H1 (cell line): ENCODE results near the gene ADPRH. TPM values are rescaled to one million over a fixed set of nuclear protein-coding genes. Genes with fewer than 3 reads are reported as not detected.

Experiments
- CTCF ChIA-PET: fragments of 300-600 bp; sonication (Branson Sonifier 250); formaldehyde crosslinking; loops from one replicate; lab custom pipeline; 2021; ENCODE audit not compliant: partially characterized antibody; lab: Charles Lee
- POLR2A ChIA-PET: fragments of 300-600 bp; sonication (Branson Sonifier 250); formaldehyde crosslinking; loops from one replicate; lab custom pipeline; 2021; ENCODE audit warnings: inconsistent platforms; ENCODE audit not compliant: partially characterized antibody; lab: Charles Lee
- DNase-seq, 2 experiments: peaks; one replicate each; pipeline versions ENCODE4 v3.0.0 to v3.0.0-alpha.2; 2010 to 2022; ENCODE audit warnings: low spot score in 2 of 2, low read depth in 1 of 2, mixed read lengths in 1 of 2
- FAIRE-seq: peaks from 2 replicates; lab custom pipeline; 2011; peaks lifted over from hg19 to GRCh38; lab: Jason Lieb, UNC
- H2AFZ ChIP-seq: 2 replicates; pipeline ENCODE4 v1.8.1; 2012; ENCODE audit warnings: low read length, inconsistent platforms
- H2AK5ac ChIP-seq: 2 replicates; pipeline ENCODE4 v1.6.1; 2013; ENCODE audit warnings: low read depth, low read length
- H2BK120ac ChIP-seq: replicated peaks from 2 replicates; pipeline ENCODE3; 2013; ENCODE audit warnings: low read depth, low read length, inconsistent platforms
- H2BK12ac ChIP-seq: 2 replicates; pipeline ENCODE4 v1.6.1; 2013; ENCODE audit warnings: low read depth, low read length
- H2BK15ac ChIP-seq: 2 replicates; pipeline ENCODE4 v1.6.1; 2013; ENCODE audit warnings: low read length
- H2BK20ac ChIP-seq: 2 replicates; pipeline ENCODE4 v1.6.1; 2013; ENCODE audit warnings: low read length
- H2BK5ac ChIP-seq: 2 replicates; pipeline ENCODE4 v1.6.1; 2013; ENCODE audit warnings: low read depth, low read length
- H3K14ac ChIP-seq: 2 replicates; pipeline ENCODE4 v1.6.1; 2013; ENCODE audit warnings: inconsistent platforms; ENCODE audit not compliant: insufficient read length
- H3K18ac ChIP-seq: 2 replicates; pipeline ENCODE4 v1.6.1; 2013; ENCODE audit warnings: low read length; ENCODE audit errors: extremely low read depth
- H3K23ac ChIP-seq: 2 replicates; pipeline ENCODE4 v1.6.1; 2013; ENCODE audit warnings: inconsistent platforms; ENCODE audit not compliant: insufficient read length
- H3K23me2 ChIP-seq: 2 replicates; pipeline ENCODE4 v1.6.1; 2013; ENCODE audit warnings: low read depth, low read length
- H3K27ac ChIP-seq: 2 replicates; pipeline ENCODE4 v1.6.1; 2011; ENCODE audit warnings: low read depth, low read length, inconsistent platforms
- H3K27me3 ChIP-seq, 4 experiments: replicated peaks in 1 of 4; 1 replicate in 1 of 4; 2 replicates in 3 of 4; pipeline versions ENCODE4 v1.6.1 to v1.8.1; 2011 to 2013; ENCODE audit warnings: low read length in 3 of 4, mild to moderate bottlenecking in 3 of 4, inconsistent platforms in 2 of 4, mixed read lengths in 2 of 4, moderate library complexity in 1 of 4; ENCODE audit not compliant: control insufficient read depth in 3 of 4, insufficient read depth in 3 of 4; ENCODE audit errors: extremely low read depth in 1 of 4
- H3K36me3 ChIP-seq, 4 experiments: 2 replicates each; pipeline versions ENCODE4 v1.6.1 to v1.8.1; 2011 to 2013; ENCODE audit warnings: mild to moderate bottlenecking in 4 of 4, low read length in 3 of 4, moderate library complexity in 2 of 4, control low read depth in 1 of 4, inconsistent platforms in 1 of 4; ENCODE audit not compliant: insufficient read depth in 4 of 4, control insufficient read depth in 2 of 4
- H3K4ac ChIP-seq: replicated peaks from 2 replicates; pipeline ENCODE3; 2013; ENCODE audit warnings: low read length, low read depth, mixed read lengths, inconsistent platforms; ENCODE audit not compliant: insufficient read length
- H3K4me1 ChIP-seq, 4 experiments: replicated peaks in 1 of 4; 1 replicate in 1 of 4; 2 replicates in 3 of 4; pipeline versions ENCODE4 v1.6.1 to v1.8.1; 2011 to 2013; ENCODE audit warnings: low read length in 3 of 4, inconsistent platforms in 2 of 4, mixed read lengths in 1 of 4; ENCODE audit not compliant: insufficient read depth in 4 of 4, control insufficient read depth in 3 of 4
- H3K4me2 ChIP-seq, 2 experiments: 2 replicates each; pipeline versions ENCODE4 v1.6.1 to v1.8.1; 2011 to 2013; ENCODE audit warnings: low read depth in 2 of 2, low read length in 2 of 2, control low read depth in 1 of 2, inconsistent platforms in 1 of 2, mild to moderate bottlenecking in 1 of 2; ENCODE audit not compliant: insufficient read depth in 1 of 2
- H3K4me3 ChIP-seq, 4 experiments: fragments of 200-600, 300-600 bp in 1 of 4; sonication (generic), shearing (Covaris generic), sonication (Bioruptor Twin) in 1 of 4; 2 replicates each; pipeline versions ENCODE4 v1.5.1 to v1.8.1; 2011 to 2016; ENCODE audit warnings: low read length in 4 of 4, low read depth in 3 of 4, control low read depth in 2 of 4, inconsistent platforms in 2 of 4, mild to moderate bottlenecking in 2 of 4, mixed read lengths in 1 of 4, moderate library complexity in 1 of 4; ENCODE audit not compliant: insufficient read depth in 2 of 4; ENCODE audit errors: extremely low read depth in 1 of 4
- H3K56ac ChIP-seq: replicated peaks from 2 replicates; pipeline ENCODE3; 2013; ENCODE audit warnings: low read depth, mild to moderate bottlenecking, mixed read lengths, low read length, inconsistent platforms; ENCODE audit not compliant: insufficient read length
- H3K79me1 ChIP-seq: 2 replicates; pipeline ENCODE4 v1.6.1; 2013; ENCODE audit warnings: low read depth, low read length, control low read depth
- H3K79me2 ChIP-seq, 2 experiments: 2 replicates each; pipeline versions ENCODE4 v1.6.1 to v1.8.1; 2012 to 2013; ENCODE audit warnings: low read length in 2 of 2, mild to moderate bottlenecking in 2 of 2, inconsistent platforms in 1 of 2; ENCODE audit not compliant: insufficient read depth in 2 of 2, control insufficient read depth in 1 of 2
- H3K9ac ChIP-seq, 4 experiments: replicated peaks in 1 of 4; 1 replicate in 1 of 4; 2 replicates in 3 of 4; pipeline versions ENCODE4 v1.6.1 to v1.8.1; 2011 to 2013; ENCODE audit warnings: low read depth in 3 of 4, low read length in 3 of 4, control low read depth in 2 of 4, mild to moderate bottlenecking in 2 of 4, moderate library complexity in 2 of 4, inconsistent platforms in 1 of 4; ENCODE audit errors: extremely low read depth in 1 of 4
- H3K9me3 ChIP-seq, 2 experiments: 2 replicates each; pipeline versions ENCODE4 v1.6.1 to v1.8.1; 2012 to 2013; ENCODE audit warnings: mild to moderate bottlenecking in 2 of 2, moderate library complexity in 2 of 2, control low read depth in 1 of 2, inconsistent platforms in 1 of 2, low read depth in 1 of 2, low read length in 1 of 2, mixed read lengths in 1 of 2; ENCODE audit not compliant: insufficient read depth in 2 of 2
- H4K20me1 ChIP-seq, 2 experiments: replicated peaks in 1 of 2; 2 replicates each; pipeline versions ENCODE3 to v1.8.1; 2011 to 2013; ENCODE audit warnings: inconsistent platforms in 2 of 2, low read length in 2 of 2, mild to moderate bottlenecking in 1 of 2; ENCODE audit not compliant: insufficient read depth in 2 of 2, control insufficient read depth in 1 of 2
- H4K5ac ChIP-seq: 2 replicates; pipeline ENCODE4 v1.6.1; 2013; ENCODE audit warnings: low read length, low read depth, mixed read lengths, inconsistent platforms; ENCODE audit not compliant: insufficient read length
- H4K8ac ChIP-seq: 2 replicates; pipeline ENCODE4 v1.8.0; 2013; ENCODE audit warnings: mild to moderate bottlenecking, moderate library complexity, low read length, inconsistent platforms; ENCODE audit not compliant: insufficient read depth; ENCODE audit errors: extremely low read depth
- H4K91ac ChIP-seq: replicated peaks from 2 replicates; pipeline ENCODE3; 2013; ENCODE audit warnings: low read length, mixed read lengths, inconsistent platforms; ENCODE audit not compliant: insufficient read length
- BACH1 ChIP-seq: IDR thresholded peaks from 2 replicates; pipeline ENCODE4 v1.6.1; 2012; ENCODE audit warnings: low read length, improper control_type of control experiment
- BCL11A ChIP-seq, 2 experiments: IDR thresholded peaks; one replicate each; pipeline ENCODE4 v1.6.1; 2011; ENCODE audit warnings: low read depth in 2 of 2, low read length in 2 of 2, mild to moderate bottlenecking in 2 of 2
- CTCF ChIP-seq, 3 experiments: IDR thresholded peaks; 1 replicate in 2 of 3; 2 replicates in 1 of 3; pipeline versions ENCODE4 v1.5.1 to v1.6.1; 2011; ENCODE audit warnings: low read length in 3 of 3, mild to moderate bottlenecking in 3 of 3, inconsistent platforms in 2 of 3, low read depth in 1 of 3, moderate library complexity in 1 of 3; ENCODE audit not compliant: insufficient read depth in 1 of 3; ENCODE audit errors: control extremely low read depth in 1 of 3
- EGR1 ChIP-seq: IDR thresholded peaks from 2 replicates; pipeline ENCODE4 v1.6.1; 2011; ENCODE audit warnings: low read depth, low read length, borderline replicate concordance
- GTF2F1 ChIP-seq: IDR thresholded peaks from 2 replicates; pipeline ENCODE4 v1.6.1; 2012; ENCODE audit warnings: low read depth, low read length, improper control_type of control experiment, borderline replicate concordance
- HDAC2 ChIP-seq, 2 experiments: fragments of 300-600 bp in 1 of 2; sonication (generic) in 1 of 2; IDR thresholded peaks; 2 replicates each; pipeline ENCODE4 v1.6.1; 2011 to 2012; ENCODE audit warnings: low read depth in 2 of 2, low read length in 2 of 2, mild to moderate bottlenecking in 2 of 2, moderate library complexity in 2 of 2, borderline replicate concordance in 1 of 2, inconsistent platforms in 1 of 2
- MAFK ChIP-seq: IDR thresholded peaks from 2 replicates; pipeline ENCODE4 v1.6.1; 2012; ENCODE audit warnings: low read depth, mild to moderate bottlenecking, improper control_type of control experiment, low read length
- RFX5 ChIP-seq: IDR thresholded peaks from 2 replicates; pipeline ENCODE4 v1.6.1; 2011; ENCODE audit warnings: low read depth, low read length, improper control_type of control experiment, borderline replicate concordance
- SAP30 ChIP-seq: fragments of 300-600 bp; sonication (generic); IDR thresholded peaks from 2 replicates; pipeline ENCODE4 v1.7.1; 2012; ENCODE audit warnings: low read length, moderate library complexity, mild to moderate bottlenecking, inconsistent platforms; ENCODE audit not compliant: insufficient read depth, insufficient replicate concordance
- SIN3A ChIP-seq, 2 experiments: IDR thresholded peaks in 1 of 2; conservative IDR thresholded peaks in 1 of 2; 2 replicates each; pipeline ENCODE4 v1.6.1; 2011 to 2012; ENCODE audit warnings: low read length in 2 of 2, improper control_type of control experiment in 1 of 2, low read depth in 1 of 2, mild to moderate bottlenecking in 1 of 2
- SP4 ChIP-seq: IDR thresholded peaks from 2 replicates; pipeline ENCODE4 v1.6.1; 2012; ENCODE audit warnings: low read length, inconsistent platforms
- TAF1 ChIP-seq: IDR thresholded peaks from 2 replicates; pipeline ENCODE4 v1.6.1; 2011; ENCODE audit warnings: mild to moderate bottlenecking, low read depth, low read length
- WGBS, 2 experiments: shearing (Covaris generic) in 1 of 2; methylation state at CpG; one replicate each; pipeline versions ENCODE4 v1.1.6 to v1.1.7; 2013 to 2015; ENCODE audit warnings: low lambda C conversion rate in 2 of 2, mixed read lengths in 2 of 2, inconsistent platforms in 1 of 2, low coverage in 1 of 2, missing lambda C conversion rate in 1 of 2; ENCODE audit not compliant: insufficient replicate concordance in 2 of 2, insufficient coverage in 1 of 2, insufficient read length in 1 of 2; ENCODE audit errors: extremely low coverage in 1 of 2, missing lambda C conversion rate in 1 of 2; 5-methylcytosine and 5-hydroxymethylcytosine counted together
- polyA plus RNA-seq, 7 experiments: library from polyadenylated mRNA; depleted of rRNA in 3 of 7; stranded (reverse) in 5 of 7; unstranded in 2 of 7; fragments of >200 nt in 5 of 7; fragments of 200-250 nt in 2 of 7; gene quantifications; 1 replicate in 5 of 7; 2 replicates in 1 of 7; 4 replicates in 1 of 7; pipeline versions ENCODE4 v1.2.1 to v1.2.3, GENCODE V29; 2011 to 2013; ENCODE audit warnings: missing spikeins in 2 of 7, mixed read lengths in 2 of 7
- total RNA-seq: library from RNA; stranded (reverse); fragmentation: NEBNext Ultra II Directional; extraction: Animal tissue kit (Norgen Biotek cat#: 25700); gene quantifications from 2 replicates; pipeline ENCODE4 v1.2.1, GENCODE V29; 2021

ADPRH gene
- total and polyA plus RNA-seq, 2 of the 8 experiments (the other 6 are each of a cell fraction or from before 2014, with no cell fraction given), result 2.6 to 4.2 TPM

DNA sequence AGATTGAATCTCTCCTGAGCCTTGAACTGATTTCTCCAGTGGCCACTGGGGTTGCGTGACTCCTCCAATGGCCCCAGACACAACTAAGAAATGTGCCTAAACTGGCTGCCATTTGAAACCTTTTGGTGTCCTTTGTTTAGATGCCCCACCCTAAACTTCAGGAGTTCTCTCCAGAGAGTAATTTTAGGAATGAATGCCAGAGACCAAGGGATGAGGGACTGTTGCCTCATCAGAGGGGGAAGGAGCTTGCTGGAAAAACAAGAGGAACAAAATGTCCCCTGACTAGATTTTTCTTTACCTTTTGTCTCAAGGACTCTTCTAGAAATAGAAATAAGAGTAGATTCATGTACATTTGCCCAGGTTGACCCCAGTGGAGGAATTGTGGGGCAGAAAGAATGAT, 8.1 kb upstream of the ADPRH start:
- Histone ChIP-seq H3K4me2 (no peak overlapping the region), H3K27me3 (no peaks in the 10 kb centered on the region), H3K23ac (no peak overlapping the region), H3K36me3 (no peaks in the 10 kb centered on the region), H3K56ac (no peak overlapping the region), H4K20me1 (no peaks in the 10 kb centered on the region), H2BK120ac (no peak overlapping the region), H3K27ac (no peak overlapping the region), H3K79me2 (no peaks in the 10 kb centered on the region), H2BK20ac (no peak overlapping the region), H2AK5ac (no peak overlapping the region), H3K4me1 (no peaks in the 10 kb centered on the region), H3K79me1 (no peaks in the 10 kb centered on the region), H3K23me2 (no peaks in the 10 kb centered on the region), H2BK5ac (no peak overlapping the region), H3K9ac (no peak overlapping the region), H2AFZ (no peak overlapping the region), H4K8ac (no peak overlapping the region), H3K4me3 (no peak overlapping the region), H2BK15ac (no peak overlapping the region), H4K5ac (no peak overlapping the region), H3K4ac (no peak overlapping the region), H4K91ac (no peak overlapping the region), H2BK12ac (no peak overlapping the region), H3K18ac (no peak overlapping the region), H3K9me3 (no peaks in the 10 kb centered on the region), H3K14ac (no peak overlapping the region)
- POLR2A ChIA-PET, result no interaction called here
- WGBS, 2 experiments, result 90% methylated on average over 1 of the region's 1 CpG; no CpG with 5 or more reads in 1 of the 2 experiments
- FAIRE-seq (no peak), DNase-seq (no peak)
- TF ChIP-seq RFX5, result no peak
- no peak for TF ChIP-seq EGR1
- TF ChIP-seq TAF1, result no peak
- no peak for TF ChIP-seq GTF2F1
- no peak for TF ChIP-seq SIN3A (conservative IDR thresholded peaks at IDR 0.05 in 1 of 2, IDR thresholded peaks at IDR 0.05 in 1 of 2; ENCODE audit: low read depth in 1 of 2, low read length in 2 of 2)
- TF ChIP-seq BACH1, result no peak
- TF ChIP-seq CTCF (IDR thresholded peaks at IDR 0.05; ENCODE audit: control extremely low read depth in 1 of 3, insufficient read depth in 1 of 3, low read depth in 1 of 3, low read length in 3 of 3), result no peak
- TF ChIP-seq BCL11A (IDR thresholded peaks at IDR 0.05; ENCODE audit: low read depth in 2 of 2, low read length in 2 of 2), result no peak
- TF ChIP-seq MAFK, result no peak
- TF ChIP-seq SP4, result no peak
- no peak for TF ChIP-seq SAP30
- TF ChIP-seq HDAC2 (IDR thresholded peaks at IDR 0.05; ENCODE audit: borderline replicate concordance in 1 of 2, low read depth in 2 of 2, low read length in 2 of 2), result no peak
- CTCF ChIA-PET, result interaction anchor here (1.0 to 1.7 kb wide), 3 partner anchors 11 to 119 kb away, joined by 3 read pairs; no protein-coding TSS in a partner anchor
